HG03457 (cell line): Measurements from ENCODE around the gene IKZF1.

Experiments used
- ATAC-seq: cut with Tn5 transposase; IDR thresholded peaks from one replicate; pipeline ENCODE4 v1.9.1; 2021; ENCODE audit warnings: moderate number of reproducible peaks; ENCODE audit not compliant: unreplicated experiment

IKZF1 gene

GRCh38 chr7:50351267-50351666, 46.8 kb downstream of the IKZF1 start:
- ATAC-seq = no peak

- ATAC-seq = peak; percentile 80
Measured at GRCh38 chr7:50352282-50352681, 47.8 kb downstream of the IKZF1 start.

- no peak for ATAC-seq
Measured at GRCh38 chr7:50352751-50353150, 48.2 kb downstream of the IKZF1 start.

GRCh38 chr7:50353201-50353600, 48.7 kb downstream of the IKZF1 start:
- no peak for ATAC-seq

- no peak for ATAC-seq
Measured at GRCh38 chr7:50353894-50354595, 49.5 kb downstream of the IKZF1 start.

GRCh38 chr7:50355817-50356178, 51.3 kb downstream of the IKZF1 start:
- ATAC-seq = no peak

GRCh38 chr7:50356212-50356944, 51.9 kb downstream of the IKZF1 start:
- ATAC-seq = no peak

- no peak for ATAC-seq
Measured at GRCh38 chr7:50356945-50357268, 52.4 kb downstream of the IKZF1 start.

- no peak for ATAC-seq
Measured at GRCh38 chr7:50357426-50357825, 52.9 kb downstream of the IKZF1 start.

GRCh38 chr7:50358041-50358705, 53.7 kb downstream of the IKZF1 start:
- no peak for ATAC-seq

GRCh38 chr7:50358779-50359178, 54.3 kb downstream of the IKZF1 start:
- ATAC-seq = no peak

GRCh38 chr7:50359258-50359994, 54.9 kb downstream of the IKZF1 start:
- ATAC-seq = no peak

GRCh38 chr7:50359995-50360925, 55.7 kb downstream of the IKZF1 start:
- ATAC-seq = no peak

- ATAC-seq = no peak
Measured at GRCh38 chr7:50362142-50362541, 57.6 kb downstream of the IKZF1 start.

- ATAC-seq = no peak
Measured at GRCh38 chr7:50362712-50363282, 58.3 kb downstream of the IKZF1 start.

GRCh38 chr7:50363327-50364060, 59.0 kb downstream of the IKZF1 start:
- no peak for ATAC-seq

GRCh38 chr7:50364645-50365044, 60.1 kb downstream of the IKZF1 start:
- no peak for ATAC-seq

- ATAC-seq = no peak
Measured at GRCh38 chr7:50366311-50366710, 61.8 kb downstream of the IKZF1 start.

GRCh38 chr7:50367100-50367499, 62.6 kb downstream of the IKZF1 start:
- no peak for ATAC-seq
